IPS DF 6.9 (cell line): ENCODE data around the gene FAM174C.

Experiments used
- DNase-seq: peaks from one replicate; pipeline ENCODE4 v3.0.0-alpha.2; 2013; ENCODE audit warnings: low read depth, low spot score
- H3K27ac ChIP-seq: one replicate; pipeline ENCODE4 v1.5.1; 2013; ENCODE audit warnings: low read length, control low read depth
- H3K27me3 ChIP-seq: 2 replicates; pipeline ENCODE4 v1.6.1; 2013; ENCODE audit warnings: mild to moderate bottlenecking, low read length; ENCODE audit not compliant: control insufficient read depth, insufficient read depth
- H3K36me3 ChIP-seq: 2 replicates; pipeline ENCODE4 v1.6.1; 2013; ENCODE audit warnings: low read length; ENCODE audit not compliant: control insufficient read depth, insufficient read depth
- H3K4me1 ChIP-seq: 2 replicates; pipeline ENCODE4 v1.6.1; 2013; ENCODE audit warnings: low read length; ENCODE audit not compliant: control insufficient read depth, insufficient read depth
- H3K4me3 ChIP-seq: 2 replicates; pipeline ENCODE4 v1.5.1; 2013; ENCODE audit warnings: mild to moderate bottlenecking, low read length
- H3K9me3 ChIP-seq: 2 replicates; pipeline ENCODE4 v1.6.1; 2013; ENCODE audit warnings: low read length, inconsistent platforms; ENCODE audit not compliant: control insufficient read depth, insufficient read depth
- WGBS: extraction: QIAGEN DNeasy Blood & Tissue Kit; methylation state at CpG from one replicate; pipeline ENCODE4 v1.1.7; 2013; ENCODE audit warnings: mixed read lengths, missing lambda C conversion rate; ENCODE audit not compliant: insufficient read length, insufficient coverage; 5-methylcytosine and 5-hydroxymethylcytosine counted together

The FAM174C gene

GRCh38 chr19:1252821-1253513, 22.4 kb upstream of the FAM174C start:
- Histone ChIP-seq H3K27ac (no peak overlapping the region), H3K36me3 (peaks cover 47% of the 10 kb centered on the region), H3K27me3 (no peaks in the 10 kb centered on the region), H3K4me3 (no peak overlapping the region), H3K4me1 (peaks cover 5% of the 10 kb centered on the region; the same call in 1 of the 2 replicates), H3K9me3 (no peaks in the 10 kb centered on the region)
- no peak for DNase-seq
- no CpG with 5 or more reads among the region's 26 CpGs for WGBS

GRCh38 chr19:1253514-1254080, 21.7 kb upstream of the FAM174C start:
- H3K27me3 ChIP-seq: no peaks in the 10 kb centered on the region
- peaks cover 5% of the 10 kb centered on the region; the same call in 1 of the 2 replicates for H3K4me1 ChIP-seq
- H3K36me3 ChIP-seq: peaks cover 47% of the 10 kb centered on the region
- WGBS: no CpG with 5 or more reads among the region's 23 CpGs
- H3K27ac ChIP-seq: no peak overlapping the region
- no peaks in the 10 kb centered on the region for H3K9me3 ChIP-seq
- no peak overlapping the region for H3K4me3 ChIP-seq
- DNase-seq: no peak

GRCh38 chr19:1254081-1254527, 21.2 kb upstream of the FAM174C start:
- Histone ChIP-seq H3K4me1 (peaks cover 5% of the 10 kb centered on the region; the same call in 1 of the 2 replicates), H3K4me3 (no peak overlapping the region), H3K27me3 (no peaks in the 10 kb centered on the region), H3K9me3 (no peaks in the 10 kb centered on the region), H3K36me3 (peaks cover 47% of the 10 kb centered on the region), H3K27ac (no peak overlapping the region)
- no peak for DNase-seq
- no CpG with 5 or more reads among the region's 37 CpGs for WGBS

- Histone ChIP-seq H3K27me3 (no peaks in the 10 kb centered on the region), H3K4me1 (peaks cover 5% of the 10 kb centered on the region), H3K36me3 (peaks cover 47% of the 10 kb centered on the region), H3K27ac (no peak overlapping the region), H3K4me3 (no peak overlapping the region), H3K9me3 (no peaks in the 10 kb centered on the region)
- DNase-seq: no peak
- WGBS: no CpG with 5 or more reads among the region's 20 CpGs
Observed at GRCh38 chr19:1254530-1255185, 20.7 kb upstream of the FAM174C start.

GRCh38 chr19:1255186-1256161, 19.9 kb upstream of the FAM174C start:
- no peak overlapping the region for H3K27ac ChIP-seq
- H3K4me1 ChIP-seq: peaks cover 12% of the 10 kb centered on the region
- no CpG with 5 or more reads among the region's 52 CpGs for WGBS
- no peak for DNase-seq
- no peaks in the 10 kb centered on the region for H3K27me3 ChIP-seq
- peaks cover 43% of the 10 kb centered on the region for H3K36me3 ChIP-seq
- no peak overlapping the region for H3K4me3 ChIP-seq
- H3K9me3 ChIP-seq: no peaks in the 10 kb centered on the region

GRCh38 chr19:1256646-1257474, 18.5 kb upstream of the FAM174C start:
- Histone ChIP-seq H3K4me1 (peaks cover 14% of the 10 kb centered on the region), H3K4me3 (no peak overlapping the region), H3K36me3 (peaks cover 37% of the 10 kb centered on the region), H3K27me3 (no peaks in the 10 kb centered on the region), H3K9me3 (no peaks in the 10 kb centered on the region), H3K27ac (no peak overlapping the region)
- no peak for DNase-seq
- no CpG with 5 or more reads among the region's 46 CpGs for WGBS

GRCh38 chr19:1257475-1258162, 17.7 kb upstream of the FAM174C start:
- no peak for DNase-seq
- peaks cover 34% of the 10 kb centered on the region for H3K36me3 ChIP-seq
- no peaks in the 10 kb centered on the region for H3K9me3 ChIP-seq
- no CpG with 5 or more reads among the region's 23 CpGs for WGBS
- H3K27me3 ChIP-seq: no peaks in the 10 kb centered on the region
- H3K27ac ChIP-seq: no peak overlapping the region
- no peak overlapping the region for H3K4me3 ChIP-seq
- H3K4me1 ChIP-seq: peaks cover 16% of the 10 kb centered on the region

GRCh38 chr19:1258163-1258492, 17.2 kb upstream of the FAM174C start:
- Histone ChIP-seq H3K9me3 (no peaks in the 10 kb centered on the region), H3K36me3 (peaks cover 33% of the 10 kb centered on the region), H3K27me3 (no peaks in the 10 kb centered on the region), H3K4me3 (no peak overlapping the region), H3K4me1 (peaks cover 17% of the 10 kb centered on the region), H3K27ac (no peak overlapping the region)
- WGBS: no CpG with 5 or more reads among the region's 8 CpGs
- DNase-seq: no peak

- no peak for DNase-seq
- no peak overlapping the region for H3K4me3 ChIP-seq
- no peaks in the 10 kb centered on the region for H3K27me3 ChIP-seq
- peaks cover 31% of the 10 kb centered on the region for H3K36me3 ChIP-seq
- H3K27ac ChIP-seq: no peak overlapping the region
- H3K4me1 ChIP-seq: peaks cover 17% of the 10 kb centered on the region
- H3K9me3 ChIP-seq: no peaks in the 10 kb centered on the region
- no CpG with 5 or more reads among the region's 15 CpGs for WGBS
Observed at GRCh38 chr19:1258707-1259205, 16.6 kb upstream of the FAM174C start.
